Ramos (cell line): Measurements from ENCODE around the gene AFF3.

Experiments used
- in situ Hi-C: fragments of 300-500 bp; cut with MboI; formaldehyde crosslinking; loops from one replicate; pipeline ENCODE4 v1.14.3; 2022; ENCODE audit warnings: low sequenced_read_pairs; ENCODE audit not compliant: unreplicated experiment

AFF3 gene

GRCh38 chr2:99988599-99988998 is 153.8 kb downstream of the AFF3 start:
- in situ Hi-C loops, result loop anchor here (25.0 kb wide), 1 partner anchor 426 kb away; no protein-coding TSS in a partner anchor

- in situ Hi-C loops, result loop anchor here (25.0 kb wide), 1 partner anchor 425 kb away; no protein-coding TSS in a partner anchor
Measured at GRCh38 chr2:99987160-99987559, 155.2 kb downstream of the AFF3 start.

- in situ Hi-C loops, result loop anchor here (25.0 kb wide), 1 partner anchor 423 kb away; no protein-coding TSS in a partner anchor
Measured at GRCh38 chr2:99984799-99985515, 157.4 kb downstream of the AFF3 start.

- in situ Hi-C loops, result loop anchor here (25.0 kb wide), 1 partner anchor 420 kb away; no protein-coding TSS in a partner anchor
Measured at GRCh38 chr2:99982744-99983143, 159.6 kb downstream of the AFF3 start.

GRCh38 chr2:99981840-99982239 is 160.6 kb downstream of the AFF3 start:
- in situ Hi-C loops, result loop anchor here (25.0 kb wide), 1 partner anchor 420 kb away; no protein-coding TSS in a partner anchor

GRCh38 chr2:99980176-99980575 is 162.2 kb downstream of the AFF3 start:
- in situ Hi-C loops, result loop anchor here (25.0 kb wide), 1 partner anchor 418 kb away; no protein-coding TSS in a partner anchor

- in situ Hi-C loops, result loop anchor here (25.0 kb wide), 1 partner anchor 416 kb away; no protein-coding TSS in a partner anchor
Measured at GRCh38 chr2:99977966-99978365, 164.4 kb downstream of the AFF3 start.

GRCh38 chr2:99975386-99975785 is 167.0 kb downstream of the AFF3 start:
- in situ Hi-C loops, result loop anchor here (25.0 kb wide), 1 partner anchor 413 kb away; no protein-coding TSS in a partner anchor

GRCh38 chr2:99974682-99975375 is 167.6 kb downstream of the AFF3 start:
- in situ Hi-C loops, result loop anchor here (25.0 kb wide), 1 partner anchor 413 kb away; no protein-coding TSS in a partner anchor

GRCh38 chr2:99974275-99974674 is 168.1 kb downstream of the AFF3 start:
- in situ Hi-C loops, result no loop called here

GRCh38 chr2:99971326-99971900 is 171.0 kb downstream of the AFF3 start:
- in situ Hi-C loops, result no loop called here

GRCh38 chr2:99970292-99970868 is 172.0 kb downstream of the AFF3 start:
- in situ Hi-C loops, result no loop called here

GRCh38 chr2:99961196-99961913 is 181.0 kb downstream of the AFF3 start:
- in situ Hi-C loops, result no loop called here

- in situ Hi-C loops, result no loop called here
Measured at GRCh38 chr2:99960790-99961189, 181.6 kb downstream of the AFF3 start.

GRCh38 chr2:99960291-99960690 is 182.1 kb downstream of the AFF3 start:
- in situ Hi-C loops, result no loop called here

GRCh38 chr2:99959261-99960014 is 183.0 kb downstream of the AFF3 start:
- in situ Hi-C loops, result no loop called here

- in situ Hi-C loops, result no loop called here
Measured at GRCh38 chr2:99957332-99958133, 184.9 kb downstream of the AFF3 start.
